Ishikawa (cell line): ENCODE measurements around the gene NLRP4.

Experiments
- CEBPB ChIP-seq: IDR thresholded peaks from 2 replicates; pipeline ENCODE4 v1.6.1; 2012
- CREB1 ChIP-seq: IDR thresholded peaks from 2 replicates; pipeline ENCODE4 v1.6.1; 2012; ENCODE audit warnings: low read depth
- TCF12 ChIP-seq: IDR thresholded peaks from 2 replicates; pipeline ENCODE4 v1.6.1; 2012; ENCODE audit warnings: low read depth
- TF ChIP-seq, protein P1 (sequence below): IDR thresholded peaks from 2 replicates; pipeline ENCODE4 v1.6.1; 2012

DNA sequence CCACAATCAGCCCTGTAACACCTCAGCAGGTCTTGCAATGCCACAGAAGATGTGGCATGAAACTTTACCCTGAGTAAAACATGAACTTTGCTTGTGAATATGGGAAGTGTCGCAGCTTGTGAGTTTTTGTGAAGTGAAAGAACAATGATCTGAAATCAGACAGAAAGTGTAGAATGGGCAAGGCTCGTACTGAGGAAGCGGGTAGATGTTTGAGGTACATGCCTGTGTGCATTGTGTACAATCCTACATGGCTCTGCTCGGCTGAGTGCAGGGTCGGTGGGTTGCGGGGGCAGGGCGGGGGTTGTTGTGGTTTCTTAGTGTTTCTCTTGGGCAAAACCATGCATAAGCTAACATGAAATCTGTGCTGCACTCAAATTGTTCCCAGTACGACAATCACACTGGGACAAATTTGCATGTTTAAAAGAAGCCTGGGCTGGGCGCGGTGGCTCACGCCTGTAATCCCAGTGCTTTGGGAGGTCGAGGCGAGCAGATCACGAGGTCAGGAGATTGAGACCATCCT is 94.7 kb downstream of the NLRP4 start:
- TF ChIP-seq CEBPB = no peak
- TF ChIP-seq CREB1 = no peak
- TF ChIP-seq, protein P1, sequence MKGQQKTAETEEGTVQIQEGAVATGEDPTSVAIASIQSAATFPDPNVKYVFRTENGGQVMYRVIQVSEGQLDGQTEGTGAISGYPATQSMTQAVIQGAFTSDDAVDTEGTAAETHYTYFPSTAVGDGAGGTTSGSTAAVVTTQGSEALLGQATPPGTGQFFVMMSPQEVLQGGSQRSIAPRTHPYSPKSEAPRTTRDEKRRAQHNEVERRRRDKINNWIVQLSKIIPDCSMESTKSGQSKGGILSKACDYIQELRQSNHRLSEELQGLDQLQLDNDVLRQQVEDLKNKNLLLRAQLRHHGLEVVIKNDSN = no peak
- no peak for TF ChIP-seq TCF12
